ENCODE measurements around the gene SPOCK2.

The SPOCK2 gene

GRCh38 chr10:72124989-72125388 lies 36.6 kb upstream of the SPOCK2 start:
- Histone ChIP-seq H3K9me3 (ENCODE audit: control insufficient read depth, insufficient read depth, low read depth, low read length) (no peaks in the 10 kb centered on the region), H3K27ac (ENCODE audit: extremely low read depth, low read depth, low read length) (no peak overlapping the region), H3K4me3 (ENCODE audit: low read depth, low read length) (no peak overlapping the region), H3K36me3 (ENCODE audit: control insufficient read depth in 2 of 2, insufficient read depth in 1 of 2, low read length in 2 of 2) (peaks cover 0 to 7% of the 10 kb centered on the region in 2 experiments; a peak in 1 of 3 replicates), H3K4me1 (ENCODE audit: control insufficient read depth, insufficient read depth, low read length) (peaks cover 9% of the 10 kb centered on the region)
- ChIA-PET CTCF (interaction anchor here (0.6 to 3.4 kb wide), 14 partner anchors 9 to 213 kb away, joined by 3 to 31 read pairs (median 6); no protein-coding TSS in a partner anchor), POLR2A (no interaction called here)
- TF ChIP-seq, protein P1, sequence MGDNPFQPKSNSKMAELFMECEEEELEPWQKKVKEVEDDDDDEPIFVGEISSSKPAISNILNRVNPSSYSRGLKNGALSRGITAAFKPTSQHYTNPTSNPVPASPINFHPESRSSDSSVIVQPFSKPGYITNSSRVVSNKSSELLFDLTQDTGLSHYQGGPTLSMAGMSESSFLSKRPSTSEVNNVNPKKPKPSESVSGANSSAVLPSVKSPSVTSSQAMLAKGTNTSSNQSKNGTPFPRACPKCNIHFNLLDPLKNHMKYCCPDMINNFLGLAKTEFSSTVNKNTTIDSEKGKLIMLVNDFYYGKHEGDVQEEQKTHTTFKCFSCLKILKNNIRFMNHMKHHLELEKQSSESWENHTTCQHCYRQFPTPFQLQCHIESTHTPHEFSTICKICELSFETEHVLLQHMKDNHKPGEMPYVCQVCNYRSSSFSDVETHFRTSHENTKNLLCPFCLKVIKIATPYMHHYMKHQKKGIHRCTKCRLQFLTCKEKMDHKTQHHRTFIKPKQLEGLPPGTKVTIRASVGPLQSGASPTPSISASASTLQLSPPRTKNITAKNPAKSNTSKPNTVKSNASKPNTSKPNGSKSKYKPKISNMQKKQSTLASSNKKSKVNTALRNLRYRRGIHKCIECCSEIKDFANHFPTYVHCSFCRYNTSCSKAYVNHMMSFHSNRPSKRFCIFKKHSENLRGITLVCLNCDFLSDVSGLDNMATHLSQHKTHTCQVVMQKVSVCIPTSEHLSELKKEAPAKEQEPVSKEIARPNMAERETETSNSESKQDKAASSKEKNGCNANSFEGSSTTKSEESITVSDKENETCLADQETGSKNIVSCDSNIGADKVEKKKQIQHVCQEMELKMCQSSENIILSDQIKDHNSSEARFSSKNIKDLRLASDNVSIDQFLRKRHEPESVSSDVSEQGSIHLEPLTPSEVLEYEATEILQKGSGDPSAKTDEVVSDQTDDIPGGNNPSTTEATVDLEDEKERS (tag by site-specific recombination; IDR thresholded peaks at IDR 0.05), result no peak
- TF ChIP-seq, protein P2, sequence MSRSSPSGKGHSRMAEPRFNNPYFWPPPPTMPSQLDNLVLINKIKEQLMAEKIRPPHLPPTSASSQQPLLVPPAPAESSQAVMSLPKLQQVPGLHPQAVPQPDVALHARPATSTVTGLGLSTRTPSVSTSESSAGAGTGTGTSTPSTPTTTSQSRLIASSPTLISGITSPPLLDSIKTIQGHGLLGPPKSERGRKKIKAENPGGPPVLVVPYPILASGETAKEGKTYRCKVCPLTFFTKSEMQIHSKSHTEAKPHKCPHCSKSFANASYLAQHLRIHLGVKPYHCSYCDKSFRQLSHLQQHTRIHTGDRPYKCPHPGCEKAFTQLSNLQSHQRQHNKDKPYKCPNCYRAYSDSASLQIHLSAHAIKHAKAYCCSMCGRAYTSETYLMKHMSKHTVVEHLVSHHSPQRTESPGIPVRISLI (tag by site-specific recombination; IDR thresholded peaks at IDR 0.05), result 0 out of 2 replicates have a peak, but pooled peaks have one; percentile 8
- TF ChIP-seq WT1 (tag by site-specific recombination; IDR thresholded peaks at IDR 0.05) (no peak), HOXA7 (CRISPR knock-in tag; IDR thresholded peaks at IDR 0.05; ENCODE audit: borderline replicate concordance) (no peak), ZNF677 (tag by site-specific recombination; IDR thresholded peaks at IDR 0.05) (no peak), ZNF202 (tag by site-specific recombination; IDR thresholded peaks at IDR 0.05; ENCODE audit: borderline replicate concordance) (no peak), ZSCAN30 (tag by site-specific recombination; IDR thresholded peaks at IDR 0.05) (no peak)
- TF ChIP-seq, protein P3, sequence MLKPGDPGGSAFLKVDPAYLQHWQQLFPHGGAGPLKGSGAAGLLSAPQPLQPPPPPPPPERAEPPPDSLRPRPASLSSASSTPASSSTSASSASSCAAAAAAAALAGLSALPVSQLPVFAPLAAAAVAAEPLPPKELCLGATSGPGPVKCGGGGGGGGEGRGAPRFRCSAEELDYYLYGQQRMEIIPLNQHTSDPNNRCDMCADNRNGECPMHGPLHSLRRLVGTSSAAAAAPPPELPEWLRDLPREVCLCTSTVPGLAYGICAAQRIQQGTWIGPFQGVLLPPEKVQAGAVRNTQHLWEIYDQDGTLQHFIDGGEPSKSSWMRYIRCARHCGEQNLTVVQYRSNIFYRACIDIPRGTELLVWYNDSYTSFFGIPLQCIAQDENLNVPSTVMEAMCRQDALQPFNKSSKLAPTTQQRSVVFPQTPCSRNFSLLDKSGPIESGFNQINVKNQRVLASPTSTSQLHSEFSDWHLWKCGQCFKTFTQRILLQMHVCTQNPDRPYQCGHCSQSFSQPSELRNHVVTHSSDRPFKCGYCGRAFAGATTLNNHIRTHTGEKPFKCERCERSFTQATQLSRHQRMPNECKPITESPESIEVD (tag by site-specific recombination; IDR thresholded peaks at IDR 0.05), result peak; percentile 63

GRCh38 chr10:72124381-72124780 lies 36.0 kb upstream of the SPOCK2 start:
- H3K4me3 ChIP-seq (ENCODE audit: low read depth, low read length), result no peak overlapping the region
- POLR2A ChIA-PET, result no interaction called here
- peaks cover 9% of the 10 kb centered on the region for H3K4me1 ChIP-seq (ENCODE audit: control insufficient read depth, insufficient read depth, low read length)
- no peaks in the 10 kb centered on the region for H3K9me3 ChIP-seq (ENCODE audit: control insufficient read depth, insufficient read depth, low read depth, low read length)
- peaks cover 0 to 7% of the 10 kb centered on the region in 2 experiments; a peak in 1 of 3 replicates for H3K36me3 ChIP-seq (ENCODE audit: control insufficient read depth in 2 of 2, insufficient read depth in 1 of 2, low read length in 2 of 2)
- H3K27ac ChIP-seq (ENCODE audit: extremely low read depth, low read depth, low read length), result no peak overlapping the region
- CTCF ChIA-PET, result interaction anchor here (0.6 to 3.4 kb wide), 7 partner anchors 8 to 214 kb away, joined by 3 to 31 read pairs (median 4); no protein-coding TSS in a partner anchor
- TF ChIP-seq ZNF768 (tag by site-specific recombination; IDR thresholded peaks at IDR 0.05) (0 out of 2 replicates have a peak, but pooled peaks have one; percentile 48), ZNF561 (tag by site-specific recombination; IDR thresholded peaks at IDR 0.05; ENCODE audit: borderline replicate concordance) (no peak), OSR2 (tag by site-specific recombination; IDR thresholded peaks at IDR 0.05) (peak; percentile 24; the same call in 1 of the 2 replicates)

- Histone ChIP-seq H3K27ac (ENCODE audit: extremely low read depth, low read depth, low read length) (no peak overlapping the region), H3K9me3 (ENCODE audit: control insufficient read depth, insufficient read depth, low read depth, low read length) (no peaks in the 10 kb centered on the region), H3K36me3 (ENCODE audit: control insufficient read depth in 2 of 2, insufficient read depth in 1 of 2, low read length in 2 of 2) (peaks cover 0 to 7% of the 10 kb centered on the region in 2 experiments; a peak in 1 of 3 replicates), H3K4me1 (ENCODE audit: control insufficient read depth, insufficient read depth, low read length) (peaks cover 9% of the 10 kb centered on the region), H3K4me3 (ENCODE audit: low read depth, low read length) (no peak overlapping the region)
- ChIA-PET CTCF (interaction anchor here (1.3 to 2.4 kb wide), 2 partner anchors 75 kb away, joined by 4 to 9 read pairs; no protein-coding TSS in a partner anchor), POLR2A (no interaction called here)
- no peak for TF ChIP-seq MEIS1 (CRISPR knock-in tag; IDR thresholded peaks at IDR 0.05; ENCODE audit: borderline replicate concordance)
- TF ChIP-seq GLIS1 (tag by site-specific recombination; IDR thresholded peaks at IDR 0.05), result peak; percentile 33
- TF ChIP-seq TCF7L2 (IDR thresholded peaks at IDR 0.05; ENCODE audit: borderline replicate concordance, low read depth, low read length), result 0 out of 2 replicates have a peak, but pooled peaks have one; percentile 44
- TF ChIP-seq, protein P3 (tag by site-specific recombination; IDR thresholded peaks at IDR 0.05), result peak; percentile 96
- TF ChIP-seq ZNF624 (tag by site-specific recombination; IDR thresholded peaks at IDR 0.05), result no peak
- peak; percentile 73 for TF ChIP-seq FEZF1 (tag by site-specific recombination; IDR thresholded peaks at IDR 0.05)
- TF ChIP-seq OVOL3 (tag by site-specific recombination; IDR thresholded peaks at IDR 0.05), result peak; percentile 42; the same call in 1 of the 2 replicates
- TF ChIP-seq IKZF3 (tag by site-specific recombination; IDR thresholded peaks at IDR 0.05), result peak; percentile 92
- TF ChIP-seq ZNF843 (tag by site-specific recombination; IDR thresholded peaks at IDR 0.05), result no peak; the same call in 1 of the 2 replicates
- no peak for TF ChIP-seq ZNF837 (tag by site-specific recombination; IDR thresholded peaks at IDR 0.05)
- TF ChIP-seq ZNF19 (tag by site-specific recombination; IDR thresholded peaks at IDR 0.05; ENCODE audit: low read depth), result no peak
- TF ChIP-seq KLF10 (tag by site-specific recombination; IDR thresholded peaks at IDR 0.05), result peak; percentile 55; the same call in 1 of the 2 replicates
- TF ChIP-seq REPIN1 (tag by site-specific recombination; IDR thresholded peaks at IDR 0.05; ENCODE audit: low read depth), result no peak
- TF ChIP-seq ZNF701 (tag by site-specific recombination; IDR thresholded peaks at IDR 0.05), result no peak
- TF ChIP-seq ZNF549 (tag by site-specific recombination; IDR thresholded peaks at IDR 0.05), result no peak
Measured at GRCh38 chr10:72123616-72124015, 35.3 kb upstream of the SPOCK2 start.
